Prostate gland (tissue), 2 donors: ENCODE measurements around the gene WHRN. TPM values are rescaled to one million over a fixed set of nuclear protein-coding genes. Genes with fewer than 3 reads are reported as not detected.

Source experiments
- DNase-seq: peaks from one replicate; pipeline ENCODE4 v3.0.0-alpha.2; 2019; ENCODE audit warnings: low spot score
- H3K27ac ChIP-seq, 2 donors: fragments of 200-600 bp; sonication (generic); 2 replicates each; pipeline ENCODE4 v1.5.1; 2017 to 2019
- H3K27me3 ChIP-seq: fragments of 200-600 bp; sonication (generic); replicated peaks from 2 replicates; pipeline ENCODE4 v1.5.1; 2019; ENCODE audit not compliant: insufficient read depth
- H3K36me3 ChIP-seq, 2 donors: fragments of 200-600 bp; sonication (generic); 1 replicate in 1 of 2; 2 replicates in 1 of 2; pipeline versions ENCODE4 v1.5.1 to v1.8.1; 2017 to 2019
- H3K4me1 ChIP-seq: fragments of 200-600 bp; sonication (generic); replicated peaks from 2 replicates; pipeline ENCODE4 v1.5.1; 2019
- H3K4me3 ChIP-seq, 2 donors: fragments of 200-600 bp; sonication (generic); 2 replicates each; pipeline ENCODE4 v1.5.1; 2017 to 2019
- H3K9me3 ChIP-seq: fragments of 200-600 bp; sonication (generic); 2 replicates; pipeline ENCODE4 v1.5.1; 2017
- POLR2A ChIP-seq: fragments of 450-650 bp; IDR thresholded peaks from one replicate; pipeline ENCODE4 v1.6.1; 2016; ENCODE audit warnings: antibody characterized with exemption, mild to moderate bottlenecking
- POLR2AphosphoS5 ChIP-seq: sonication (generic); formaldehyde crosslinking; IDR thresholded peaks from one replicate; pipeline ENCODE4 v1.6.1; 2017; ENCODE audit warnings: antibody characterized with exemption
- WGBS: methylation state at CpG from one replicate; pipeline ENCODE4 v1.1.5; 2018; 5-methylcytosine and 5-hydroxymethylcytosine counted together
- intact Hi-C: fragments of 100-400 bp; cut with DNase I; formaldehyde crosslinking; loops from one replicate; pipeline ENCODE4 v1.14.2; 2022
- total RNA-seq, 2 donors: library from RNA; depleted of rRNA; stranded (reverse); fragments of >200 nt; gene quantifications; one replicate each; pipeline ENCODE4 v1.1.0, GENCODE V29; 2016
- TF ChIP-seq, protein P1 (sequence below), 4 experiments: fragments of 200-600 bp in 2 of 4; fragments of 450-650 bp in 2 of 4; sonication (generic) in 2 of 4; IDR thresholded peaks; 1 replicate in 3 of 4; 2 replicates in 1 of 4; pipeline ENCODE4 v1.5.1; 2016 to 2019; ENCODE audit warnings: antibody characterized with exemption in 4 of 4, mild to moderate bottlenecking in 2 of 4, moderate library complexity in 2 of 4

WHRN gene
- total RNA-seq, 2 donors from 2014 or later = 13.8 to 102 TPM

DNA sequence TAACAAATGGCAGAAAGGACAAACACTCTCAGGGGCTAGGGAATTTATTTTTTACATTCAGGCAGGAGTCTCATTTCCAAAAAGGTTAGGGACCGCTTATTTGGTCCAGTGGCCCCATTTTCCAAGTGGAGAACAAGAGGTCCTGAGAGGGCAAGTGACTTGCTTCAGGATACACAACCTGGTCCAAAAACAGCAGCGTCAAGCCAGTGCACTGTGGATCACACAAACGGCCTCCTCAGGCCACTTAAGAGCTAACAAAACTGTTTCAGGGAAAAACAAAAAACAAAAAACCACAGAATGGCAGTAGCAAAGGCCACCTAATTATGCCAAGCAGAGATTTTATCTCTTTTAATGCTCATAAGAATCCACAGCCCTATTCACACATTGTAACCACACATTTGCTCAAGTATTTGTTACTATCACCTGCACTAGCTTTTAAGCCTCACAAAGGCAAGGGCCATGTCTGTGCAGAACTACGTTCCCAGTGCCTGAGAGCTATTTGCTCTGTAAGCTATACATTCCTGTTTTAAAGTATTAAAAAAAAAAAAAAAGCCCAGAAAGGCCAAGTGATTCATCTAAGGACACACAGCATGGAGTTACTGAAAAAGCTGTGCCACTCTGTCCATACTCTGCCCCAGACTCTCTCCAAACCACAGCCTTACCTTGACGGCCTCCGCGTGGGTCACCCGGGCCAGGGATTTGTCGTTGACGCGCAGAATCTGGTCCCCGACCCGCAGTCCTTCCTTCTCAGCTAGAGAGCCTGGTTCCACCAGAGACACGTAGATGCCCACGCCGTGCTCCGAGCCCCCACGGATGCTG is 1.5 kb downstream of the WHRN start:
- 55% methylated on average over 18 of the region's 18 CpGs for WGBS
- no peaks in the 10 kb centered on the region for H3K36me3 ChIP-seq
- no peaks in the 10 kb centered on the region for H3K27me3 ChIP-seq
- peak overlapping the region; percentile 56 to 61 for H3K4me3 ChIP-seq
- H3K27ac ChIP-seq = peak overlapping the region; percentile 75 to 83
- peaks cover 13% of the 10 kb centered on the region for H3K4me1 ChIP-seq
- intact Hi-C loops = no loop called here
- TF ChIP-seq POLR2A (no peak), POLR2AphosphoS5 (no peak)
- TF ChIP-seq, protein P1, sequence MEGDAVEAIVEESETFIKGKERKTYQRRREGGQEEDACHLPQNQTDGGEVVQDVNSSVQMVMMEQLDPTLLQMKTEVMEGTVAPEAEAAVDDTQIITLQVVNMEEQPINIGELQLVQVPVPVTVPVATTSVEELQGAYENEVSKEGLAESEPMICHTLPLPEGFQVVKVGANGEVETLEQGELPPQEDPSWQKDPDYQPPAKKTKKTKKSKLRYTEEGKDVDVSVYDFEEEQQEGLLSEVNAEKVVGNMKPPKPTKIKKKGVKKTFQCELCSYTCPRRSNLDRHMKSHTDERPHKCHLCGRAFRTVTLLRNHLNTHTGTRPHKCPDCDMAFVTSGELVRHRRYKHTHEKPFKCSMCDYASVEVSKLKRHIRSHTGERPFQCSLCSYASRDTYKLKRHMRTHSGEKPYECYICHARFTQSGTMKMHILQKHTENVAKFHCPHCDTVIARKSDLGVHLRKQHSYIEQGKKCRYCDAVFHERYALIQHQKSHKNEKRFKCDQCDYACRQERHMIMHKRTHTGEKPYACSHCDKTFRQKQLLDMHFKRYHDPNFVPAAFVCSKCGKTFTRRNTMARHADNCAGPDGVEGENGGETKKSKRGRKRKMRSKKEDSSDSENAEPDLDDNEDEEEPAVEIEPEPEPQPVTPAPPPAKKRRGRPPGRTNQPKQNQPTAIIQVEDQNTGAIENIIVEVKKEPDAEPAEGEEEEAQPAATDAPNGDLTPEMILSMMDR (IDR thresholded peaks at IDR 0.05) = no peak
- no peaks in the 10 kb centered on the region for H3K9me3 ChIP-seq
- no peak for DNase-seq

DNA sequence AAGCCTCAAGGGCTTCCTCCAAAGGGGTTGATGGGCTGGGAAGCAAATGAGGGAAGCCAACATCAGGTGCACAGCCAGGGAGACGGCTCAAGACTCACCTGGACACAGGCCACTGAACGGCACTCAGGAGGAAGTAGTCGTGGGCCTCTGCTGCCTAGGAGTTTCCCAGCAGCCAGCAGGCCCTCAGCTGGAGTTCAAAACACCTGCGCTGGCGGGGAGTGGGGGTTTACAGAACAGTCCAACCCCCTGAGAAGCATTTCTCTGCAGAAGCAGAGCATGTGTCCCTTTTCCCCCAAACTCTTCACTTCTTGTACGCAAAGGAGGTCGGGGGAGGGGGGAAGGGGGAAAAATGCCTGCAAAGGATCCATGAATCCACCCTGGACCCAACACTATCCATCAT is 2.3 kb downstream of the WHRN start:
- Histone ChIP-seq H3K9me3 (no peaks in the 10 kb centered on the region), H3K4me1 (peaks cover 13% of the 10 kb centered on the region), H3K4me3 (peak overlapping the region in 1 of 2 donors; percentile 7), H3K36me3 (no peaks in the 10 kb centered on the region), H3K27ac (peak overlapping the region; percentile 75 to 83), H3K27me3 (no peaks in the 10 kb centered on the region)
- intact Hi-C loops = no loop called here
- DNase-seq = peak; percentile 42
- TF ChIP-seq POLR2AphosphoS5 = no peak
- no peak for TF ChIP-seq POLR2A
- TF ChIP-seq, protein P1 (IDR thresholded peaks at IDR 0.05) = no peak
- 31% methylated on average over 7 of the region's 7 CpGs for WGBS

DNA sequence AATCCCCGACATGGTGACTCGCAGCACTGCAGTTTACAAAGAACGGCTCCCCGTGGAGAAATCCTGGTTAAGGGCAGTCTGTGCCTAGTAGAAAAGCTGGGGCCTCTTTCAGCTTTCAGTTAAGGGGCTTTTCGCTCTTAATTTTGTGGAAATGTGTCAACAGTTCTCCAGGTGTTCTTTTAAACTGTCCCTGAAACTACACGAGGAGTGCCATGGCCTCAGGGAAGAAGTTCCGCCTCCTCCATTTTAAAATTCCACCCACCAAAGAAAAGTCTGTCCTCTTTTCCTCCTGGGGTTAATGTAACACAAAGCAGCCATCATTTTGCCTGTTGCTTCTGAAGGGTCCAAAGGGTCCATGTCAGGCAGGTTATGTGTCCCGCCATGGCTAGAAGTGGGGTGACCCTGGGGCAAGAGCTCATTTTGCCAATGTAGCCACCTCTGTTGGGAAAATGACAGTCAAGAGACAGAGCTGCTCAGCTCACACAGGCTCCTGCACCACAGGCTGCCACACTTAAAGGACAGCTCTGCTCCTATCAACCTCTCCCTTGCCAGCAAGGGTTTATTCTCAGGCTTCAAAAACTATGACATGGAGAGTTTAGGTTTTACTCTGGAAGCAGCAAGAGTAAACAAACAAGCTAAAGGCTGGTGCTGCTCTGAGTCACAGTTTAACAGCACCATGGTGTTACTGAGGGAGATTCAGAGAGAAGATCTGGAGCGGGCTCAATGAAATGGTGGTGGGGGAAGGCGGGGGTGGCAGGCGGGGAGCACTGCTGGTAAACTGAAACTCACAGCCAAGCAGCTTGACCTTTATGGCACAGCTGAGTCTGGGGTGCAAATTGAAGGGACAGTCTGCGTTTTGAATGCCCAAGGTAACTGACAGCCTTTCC is 3.2 kb downstream of the WHRN start:
- Histone ChIP-seq H3K36me3 (no peaks in the 10 kb centered on the region), H3K4me1 (peaks cover 13% of the 10 kb centered on the region), H3K27ac (peak overlapping the region; percentile 75 to 83), H3K27me3 (no peaks in the 10 kb centered on the region), H3K9me3 (no peaks in the 10 kb centered on the region), H3K4me3 (peak overlapping the region in 1 of 2 donors; percentile 6)
- intact Hi-C loops = no loop called here
- TF ChIP-seq POLR2A = no peak
- no peak for TF ChIP-seq POLR2AphosphoS5
- TF ChIP-seq, protein P1 (IDR thresholded peaks at IDR 0.05) = no peak
- DNase-seq = peak; percentile 31
- 18% methylated on average over 12 of the region's 12 CpGs for WGBS

DNA sequence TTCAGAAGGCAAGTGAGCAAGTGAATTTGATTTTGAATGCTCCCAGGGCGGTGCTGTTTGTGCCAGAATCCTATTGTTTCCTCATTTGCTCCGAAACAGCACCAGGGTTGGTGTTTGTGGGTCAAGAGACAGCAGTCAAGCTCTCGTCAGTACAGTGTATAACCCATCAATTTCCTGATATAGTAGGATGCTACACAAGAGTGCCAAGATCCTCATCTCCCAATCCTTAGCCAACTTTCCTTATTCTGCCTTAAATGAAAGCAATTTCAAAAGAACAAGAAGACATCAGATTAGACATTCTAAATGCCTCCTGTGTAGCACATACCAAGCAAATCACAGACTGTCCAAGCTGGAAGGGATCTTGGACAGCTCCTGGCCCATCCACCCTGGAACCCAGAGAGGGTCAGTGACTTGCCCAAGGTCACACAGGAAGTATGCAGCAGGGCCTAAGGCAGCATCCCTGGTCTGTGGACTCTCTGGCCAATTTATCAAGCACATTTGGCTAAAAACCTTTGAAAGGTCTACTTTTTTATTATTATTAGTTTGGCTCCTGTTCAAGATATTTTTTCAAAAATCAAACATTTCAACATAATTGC is 4.5 kb downstream of the WHRN start:
- intact Hi-C loops = no loop called here
- H3K4me1 ChIP-seq = peaks cover 12% of the 10 kb centered on the region
- 87% methylated on average over 3 of the region's 3 CpGs for WGBS
- TF ChIP-seq POLR2AphosphoS5 = no peak
- TF ChIP-seq, protein P1 (IDR thresholded peaks at IDR 0.05) = no peak
- no peak for TF ChIP-seq POLR2A
- no peak for DNase-seq
- H3K9me3 ChIP-seq = no peaks in the 10 kb centered on the region
- no peaks in the 10 kb centered on the region for H3K36me3 ChIP-seq
- no peak overlapping the region for H3K27ac ChIP-seq
- no peak overlapping the region for H3K4me3 ChIP-seq
- no peaks in the 10 kb centered on the region for H3K27me3 ChIP-seq
